ENCODE results near the gene DYNLRB1. TPM values are rescaled to one million over a fixed set of nuclear protein-coding genes. Genes with fewer than 3 reads are reported as not detected.

DYNLRB1 gene
- total and polyA plus RNA-seq, 10 of the 15 experiments (the other 5 are each of a cell fraction or from before 2014, with no cell fraction given) = 87.9 to 313 (median 153) TPM

DNA sequence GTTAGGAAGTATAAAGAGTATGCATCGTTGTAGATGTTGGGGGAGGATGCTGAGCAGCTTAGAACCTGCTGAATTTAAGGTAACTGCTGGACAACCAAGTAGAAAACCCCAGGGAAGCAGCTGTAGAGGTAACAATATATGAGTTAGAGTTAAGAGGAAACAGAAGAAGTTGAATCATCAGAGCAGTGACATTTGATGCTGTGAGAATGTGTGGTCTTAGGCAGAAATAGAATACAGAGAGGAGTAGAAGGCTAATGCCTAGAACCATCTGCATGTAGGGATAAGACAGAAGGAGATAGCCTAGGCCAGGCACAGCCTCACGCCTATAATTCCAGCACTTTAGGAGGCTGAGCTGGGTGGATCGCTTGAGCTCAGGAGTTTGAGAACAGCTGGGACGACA, 22.6 kb upstream of the DYNLRB1 start (continued):
- TF ChIP-seq SPI1 (IDR thresholded peaks at IDR 0.05; ENCODE audit: borderline replicate concordance, insufficient read depth, low read depth, low read length) = no peak

DNA sequence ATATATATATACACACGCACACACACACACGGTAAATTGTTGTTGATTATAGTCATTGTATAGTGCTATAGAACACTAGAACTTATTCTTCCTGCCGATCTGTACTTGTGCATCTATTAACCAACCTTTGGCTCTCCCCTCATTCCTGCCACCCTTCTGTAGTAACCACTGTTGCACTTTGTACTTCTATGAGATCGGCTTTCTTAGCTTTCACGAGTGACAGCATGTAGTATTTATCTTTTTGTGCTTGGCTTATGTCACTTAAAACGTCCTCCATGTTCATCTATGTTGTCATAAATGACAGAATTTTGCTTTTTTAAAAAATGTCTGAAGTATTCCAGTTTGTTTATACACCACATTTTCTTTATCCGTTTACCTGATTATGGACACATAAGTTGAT, 20.9 kb upstream of the DYNLRB1 start:
- SMC1A ChIA-PET (ENCODE audit: uncharacterized antibody, unreplicated experiment) = no interaction called here
- Histone ChIP-seq H3K27ac (ENCODE audit: control insufficient read depth, insufficient read depth) (no peak overlapping the region), H2AFZ (ENCODE audit: control insufficient read depth, low read depth, low read length) (no peak overlapping the region), H3K9ac (ENCODE audit: control insufficient read depth, insufficient read depth, low read length) (no peak overlapping the region), H3K36me3 (ENCODE audit: control insufficient read depth in 2 of 2, insufficient read depth in 2 of 2, low read length in 1 of 2) (peaks cover 0 to 17% of the 10 kb centered on the region in 2 experiments; a peak in 2 of 4 replicates), H3K27me3 (replicated peaks in 1 of 2; ENCODE audit: control insufficient read depth in 2 of 2, insufficient read depth in 2 of 2, low read length in 1 of 2) (no peaks in the 10 kb centered on the region), H4K20me1 (ENCODE audit: control insufficient read depth, insufficient read depth) (no peaks in the 10 kb centered on the region), H3K79me2 (ENCODE audit: control insufficient read depth, insufficient read depth, low read length) (no peaks in the 10 kb centered on the region), H3K4me3 (no peak overlapping the region), H3K9me3 (replicated peaks; ENCODE audit: control insufficient read depth, insufficient read depth, low read length) (no peaks in the 10 kb centered on the region; the same call in 1 of the 3 replicates), H3K4me2 (ENCODE audit: control insufficient read depth, insufficient read depth) (no peak overlapping the region), H3K4me1 (ENCODE audit: control insufficient read depth, insufficient read depth, low read length) (no peaks in the 10 kb centered on the region)
- in situ Hi-C loops (cut with MboI) (no loop called here), intact Hi-C loops (cut with micrococcal nuclease; ENCODE audit: unreplicated experiment) (no loop called here)
- no peak for TF ChIP-seq SUZ12 (IDR thresholded peaks at IDR 0.05; ENCODE audit: unreplicated experiment)
- TF ChIP-seq, protein P1, sequence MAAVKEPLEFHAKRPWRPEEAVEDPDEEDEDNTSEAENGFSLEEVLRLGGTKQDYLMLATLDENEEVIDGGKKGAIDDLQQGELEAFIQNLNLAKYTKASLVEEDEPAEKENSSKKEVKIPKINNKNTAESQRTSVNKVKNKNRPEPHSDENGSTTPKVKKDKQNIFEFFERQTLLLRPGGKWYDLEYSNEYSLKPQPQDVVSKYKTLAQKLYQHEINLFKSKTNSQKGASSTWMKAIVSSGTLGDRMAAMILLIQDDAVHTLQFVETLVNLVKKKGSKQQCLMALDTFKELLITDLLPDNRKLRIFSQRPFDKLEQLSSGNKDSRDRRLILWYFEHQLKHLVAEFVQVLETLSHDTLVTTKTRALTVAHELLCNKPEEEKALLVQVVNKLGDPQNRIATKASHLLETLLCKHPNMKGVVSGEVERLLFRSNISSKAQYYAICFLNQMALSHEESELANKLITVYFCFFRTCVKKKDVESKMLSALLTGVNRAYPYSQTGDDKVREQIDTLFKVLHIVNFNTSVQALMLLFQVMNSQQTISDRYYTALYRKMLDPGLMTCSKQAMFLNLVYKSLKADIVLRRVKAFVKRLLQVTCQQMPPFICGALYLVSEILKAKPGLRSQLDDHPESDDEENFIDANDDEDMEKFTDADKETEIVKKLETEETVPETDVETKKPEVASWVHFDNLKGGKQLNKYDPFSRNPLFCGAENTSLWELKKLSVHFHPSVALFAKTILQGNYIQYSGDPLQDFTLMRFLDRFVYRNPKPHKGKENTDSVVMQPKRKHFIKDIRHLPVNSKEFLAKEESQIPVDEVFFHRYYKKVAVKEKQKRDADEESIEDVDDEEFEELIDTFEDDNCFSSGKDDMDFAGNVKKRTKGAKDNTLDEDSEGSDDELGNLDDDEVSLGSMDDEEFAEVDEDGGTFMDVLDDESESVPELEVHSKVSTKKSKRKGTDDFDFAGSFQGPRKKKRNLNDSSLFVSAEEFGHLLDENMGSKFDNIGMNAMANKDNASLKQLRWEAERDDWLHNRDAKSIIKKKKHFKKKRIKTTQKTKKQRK (IDR thresholded peaks at IDR 0.05; ENCODE audit: low read depth, low read length) = no peak
- no peak for FAIRE-seq
- POLR2A ChIA-PET = no interaction called here
- RAD21 ChIA-PET (ENCODE audit: unreplicated experiment) = no interaction called here
- no TSS peak for BruUV-seq (replicated peaks)
- ATAC-seq = no peak
- CTCF ChIA-PET = interaction anchor here (1.5 kb wide), 1 partner anchor 19 kb away, joined by 4 read pairs; no protein-coding TSS in a partner anchor
- 93% methylated on average over 7 of the region's 7 CpGs for WGBS (ENCODE audit: insufficient coverage, insufficient replicate concordance, low lambda C conversion rate, missing lambda C conversion rate)
- DNase-seq (ENCODE audit: low read depth, low spot score) = no peak
